Measurements from ENCODE around the gene C6orf141. TPM values are rescaled to one million over a fixed set of nuclear protein-coding genes. Genes with fewer than 3 reads are reported as not detected.

C6orf141 gene
- total and polyA plus RNA-seq, 2 of the 13 experiments (the other 11 are each of a cell fraction or from before 2014, with no cell fraction given): 0.07 TPM; not detected in 1

- TF ChIP-seq BCLAF1 (IDR thresholded peaks at IDR 0.05): no peak
- TF ChIP-seq ZNF264 (CRISPR knock-in tag; IDR thresholded peaks at IDR 0.05): peak; percentile 71; the same call in 1 of the 2 replicates
- TF ChIP-seq ARNT (IDR thresholded peaks at IDR 0.05): no peak
- no peak for TF ChIP-seq ZNF589 (CRISPR knock-in tag; conservative IDR thresholded peaks at IDR 0.05)
- TF ChIP-seq ZXDC (CRISPR knock-in tag; IDR thresholded peaks at IDR 0.05): no peak
- TF ChIP-seq CAMTA2 (CRISPR knock-in tag; IDR thresholded peaks at IDR 0.05; ENCODE audit: borderline replicate concordance): no peak
- TF ChIP-seq MTERF4 (CRISPR knock-in tag; IDR thresholded peaks at IDR 0.05): no peak
- no peak for TF ChIP-seq ZNF646 (CRISPR knock-in tag; IDR thresholded peaks at IDR 0.05)
- TF ChIP-seq CENPT (CRISPR knock-in tag; IDR thresholded peaks at IDR 0.05; ENCODE audit: low read depth): no peak
- no peak for TF ChIP-seq XBP1 (CRISPR knock-in tag; IDR thresholded peaks at IDR 0.05)
- TF ChIP-seq ZNF597 (CRISPR knock-in tag; IDR thresholded peaks at IDR 0.05): no peak
- 0 out of 2 replicates have a peak, but pooled peaks have one; percentile 47 for TF ChIP-seq LCORL (IDR thresholded peaks at IDR 0.05)
- TF ChIP-seq LCORL (CRISPR knock-in tag; IDR thresholded peaks at IDR 0.05): peak; percentile 73; the same call in 1 of the 2 replicates
- no peak for TF ChIP-seq ZNF83 (CRISPR knock-in tag; IDR thresholded peaks at IDR 0.05; ENCODE audit: borderline replicate concordance)
- no peak for TF ChIP-seq ZFYVE20 (CRISPR knock-in tag; IDR thresholded peaks at IDR 0.05; ENCODE audit: borderline replicate concordance, low read depth)
- 0 out of 2 replicates have a peak, but pooled peaks have one; percentile 45 for TF ChIP-seq NCOA1 (CRISPR knock-in tag; IDR thresholded peaks at IDR 0.05)
Measured at GRCh38 chr6:49506569-49507111, 43.8 kb upstream of the C6orf141 start (continued).

All from HepG2 (cell line).